GM04503 (cell line): ENCODE data around the gene SLC6A12.
"Not testable (repeated sequence)": the region's sequence is repeated elsewhere in the genome, so short reads cannot be mapped to it uniquely, and the experiment has no call there.

Source experiments
- DNase-seq: peaks from one replicate; pipeline ENCODE4 v3.0.0-alpha.2; 2012; ENCODE audit warnings: low read depth

The SLC6A12 gene

DNA sequence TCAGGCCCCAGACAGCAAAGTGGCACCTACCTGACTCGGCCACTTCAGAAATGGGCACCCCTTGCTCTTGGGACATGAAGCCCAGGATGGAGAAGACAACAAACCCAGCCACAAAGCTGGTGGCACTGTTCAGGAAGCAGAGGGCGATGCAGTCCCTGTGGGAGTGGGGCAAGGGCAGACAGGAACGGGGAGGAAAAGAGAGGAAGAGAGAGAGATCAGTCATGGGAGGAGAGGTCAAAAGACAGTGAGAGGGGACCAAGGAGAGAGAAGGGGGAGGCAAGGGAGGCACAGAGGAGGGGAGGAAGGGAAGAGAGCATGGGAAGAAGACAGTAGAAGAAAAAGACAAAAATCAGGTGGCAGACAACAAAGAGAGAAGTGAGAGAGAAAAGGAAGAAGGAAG lies 16.6 kb downstream of the SLC6A12 start:
- no peak for DNase-seq

DNA sequence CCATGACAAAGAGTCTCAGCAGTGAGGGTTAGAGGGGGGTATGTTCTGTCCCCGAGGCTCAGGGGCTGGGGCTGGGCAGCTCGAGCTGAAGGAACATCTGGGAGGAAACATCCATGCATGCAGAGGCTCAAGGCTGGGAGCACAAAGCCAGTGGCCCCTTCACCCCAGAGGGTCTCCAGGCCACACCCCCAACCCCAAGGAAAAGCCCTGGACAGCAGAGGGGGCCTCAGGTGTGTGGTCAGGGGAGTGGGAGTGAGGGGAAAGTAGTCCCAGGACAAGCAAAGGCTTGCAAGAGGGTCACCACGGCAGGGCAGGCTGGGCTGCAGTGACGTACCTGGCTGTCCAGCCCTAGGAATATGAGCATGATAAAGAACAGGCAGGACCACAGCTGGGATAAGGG lies 17.5 kb downstream of the SLC6A12 start:
- no peak for DNase-seq

DNA sequence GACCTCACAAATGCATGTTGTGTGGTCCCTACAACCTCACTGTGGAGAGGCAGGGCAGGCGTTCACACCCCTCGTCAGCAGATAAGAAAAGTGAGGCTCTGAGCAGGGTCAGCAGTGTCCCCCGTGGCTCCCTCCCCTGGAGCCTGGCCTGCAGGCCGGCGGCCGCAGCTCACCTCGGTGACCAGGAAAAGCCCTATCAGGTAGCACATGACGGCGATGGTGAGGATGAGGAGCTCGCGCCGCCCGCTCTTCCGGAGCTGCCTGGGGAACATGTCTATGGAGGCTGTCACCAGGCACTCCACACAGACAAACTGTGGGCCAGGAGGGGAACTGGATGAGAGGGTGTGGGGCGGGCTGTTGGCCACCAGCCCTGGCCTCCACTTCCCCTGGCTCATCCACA lies 18.0 kb downstream of the SLC6A12 start:
- DNase-seq, result no peak

DNA sequence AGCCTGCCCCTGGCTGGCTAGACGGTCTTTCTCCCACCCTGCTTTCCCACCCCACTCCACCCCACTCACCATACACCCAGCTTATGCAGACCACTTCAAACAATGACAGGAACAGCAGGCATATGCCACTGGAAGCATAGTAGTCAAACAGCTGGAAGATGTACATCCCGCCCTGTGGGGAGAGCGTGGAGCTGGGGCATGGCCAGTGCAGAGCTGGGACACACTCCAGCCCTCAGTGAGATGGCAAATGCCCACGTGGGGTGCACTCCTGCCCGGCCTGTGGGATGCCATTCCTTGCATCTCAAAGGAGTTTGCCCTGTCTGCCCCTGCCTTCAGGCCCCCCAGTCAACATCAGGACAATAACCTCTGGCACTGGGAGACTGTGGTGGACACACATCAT lies 18.8 kb downstream of the SLC6A12 start:
- DNase-seq, result no peak

DNA sequence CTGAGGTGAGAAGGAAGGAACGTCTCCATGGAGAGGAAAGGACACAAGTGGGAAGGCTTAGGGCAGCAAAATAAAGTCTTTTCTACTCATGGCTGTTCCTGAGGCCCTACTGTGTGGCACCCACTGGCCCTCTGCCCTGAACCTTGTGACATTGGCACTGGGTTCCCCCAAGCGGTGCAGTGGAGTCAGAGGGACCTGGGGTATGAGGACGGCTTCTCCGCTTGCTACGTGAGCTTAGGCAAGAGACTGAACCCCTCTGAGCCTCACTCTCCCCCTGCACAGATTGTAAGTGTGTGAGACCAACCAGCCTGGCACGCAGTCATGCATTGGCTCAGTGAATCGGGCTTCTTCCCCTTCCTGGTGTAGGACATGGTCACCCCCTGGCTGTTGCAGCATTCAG lies 19.7 kb downstream of the SLC6A12 start:
- DNase-seq, result no peak

DNA sequence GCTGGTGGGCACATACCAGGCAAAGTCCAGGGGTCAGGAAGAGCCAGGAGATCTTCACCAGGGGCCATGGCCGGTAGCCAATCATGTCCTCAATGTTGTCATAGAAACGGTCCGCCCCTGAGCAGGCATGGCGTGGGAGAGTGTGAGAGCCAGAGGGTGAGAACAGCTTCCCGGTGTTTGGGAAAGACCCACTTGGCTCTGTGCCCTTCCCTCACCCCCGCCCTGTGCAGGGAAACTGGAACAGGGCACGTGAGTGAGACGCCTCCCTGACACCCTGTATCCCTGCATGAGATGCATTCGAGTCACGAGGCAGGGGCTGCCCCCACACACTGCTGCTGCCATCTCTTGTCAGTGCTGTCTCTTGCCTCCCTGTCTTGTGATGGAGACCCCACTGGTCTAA lies 20.7 kb downstream of the SLC6A12 start:
- DNase-seq, result no peak

DNA sequence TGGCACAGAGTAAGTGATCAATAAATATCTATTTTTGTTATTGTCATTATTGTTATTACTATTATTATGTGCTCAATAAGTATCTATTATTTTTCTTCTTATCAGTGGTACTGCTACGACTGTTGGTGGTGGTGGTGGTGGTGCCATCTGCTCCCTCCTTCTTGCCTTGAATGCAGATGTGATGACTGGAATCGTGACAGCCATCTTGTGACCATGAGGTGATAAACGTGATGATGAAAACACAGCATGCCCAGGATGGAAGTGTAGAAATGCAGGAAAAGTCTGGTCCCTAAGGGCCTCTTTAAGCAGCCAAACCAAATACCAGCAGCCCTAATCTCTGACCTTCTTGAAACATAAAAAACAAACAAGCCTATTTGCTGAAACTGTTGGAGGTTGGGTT lies 22.4 kb downstream of the SLC6A12 start:
- DNase-seq, result no peak

DNA sequence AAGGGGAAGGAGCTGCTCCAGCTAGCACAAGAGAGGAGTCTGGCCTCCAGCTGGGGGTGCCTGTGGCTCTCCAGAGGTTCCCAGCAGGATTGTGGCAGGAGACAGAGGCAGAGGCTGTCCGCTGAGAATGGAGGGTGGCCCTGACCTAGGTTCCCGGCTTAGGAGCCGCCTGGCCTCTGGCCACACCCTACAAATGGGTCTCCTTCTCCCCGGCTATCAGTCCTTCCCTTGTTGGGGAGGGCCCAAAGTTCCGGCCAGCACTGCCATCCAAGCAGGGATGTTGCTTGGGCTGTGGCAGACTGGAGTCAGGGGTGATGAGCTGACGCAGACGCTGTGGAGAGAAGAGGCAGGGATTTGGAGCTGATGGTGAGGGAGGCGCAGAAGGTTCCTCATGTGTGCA lies 23.1 kb downstream of the SLC6A12 start:
- no peak for DNase-seq

DNA sequence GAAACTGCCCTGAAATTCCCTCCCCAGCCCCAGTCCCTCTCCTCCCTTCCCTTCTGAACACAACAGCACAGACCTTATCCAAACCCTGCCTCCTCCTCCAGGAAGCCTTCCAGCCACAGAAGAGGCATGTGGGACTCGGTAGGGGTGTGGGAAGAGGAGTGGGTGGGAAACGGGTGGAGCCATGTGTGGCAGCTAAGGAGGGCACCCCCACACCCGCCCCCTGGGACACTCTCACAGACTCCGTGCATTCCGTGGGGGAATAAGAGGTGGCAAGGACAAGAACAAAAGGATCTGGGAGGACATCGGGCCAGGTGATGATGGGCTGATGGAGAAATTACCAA lies 24.4 kb downstream of the SLC6A12 start:
- DNase-seq, result no peak

DNA sequence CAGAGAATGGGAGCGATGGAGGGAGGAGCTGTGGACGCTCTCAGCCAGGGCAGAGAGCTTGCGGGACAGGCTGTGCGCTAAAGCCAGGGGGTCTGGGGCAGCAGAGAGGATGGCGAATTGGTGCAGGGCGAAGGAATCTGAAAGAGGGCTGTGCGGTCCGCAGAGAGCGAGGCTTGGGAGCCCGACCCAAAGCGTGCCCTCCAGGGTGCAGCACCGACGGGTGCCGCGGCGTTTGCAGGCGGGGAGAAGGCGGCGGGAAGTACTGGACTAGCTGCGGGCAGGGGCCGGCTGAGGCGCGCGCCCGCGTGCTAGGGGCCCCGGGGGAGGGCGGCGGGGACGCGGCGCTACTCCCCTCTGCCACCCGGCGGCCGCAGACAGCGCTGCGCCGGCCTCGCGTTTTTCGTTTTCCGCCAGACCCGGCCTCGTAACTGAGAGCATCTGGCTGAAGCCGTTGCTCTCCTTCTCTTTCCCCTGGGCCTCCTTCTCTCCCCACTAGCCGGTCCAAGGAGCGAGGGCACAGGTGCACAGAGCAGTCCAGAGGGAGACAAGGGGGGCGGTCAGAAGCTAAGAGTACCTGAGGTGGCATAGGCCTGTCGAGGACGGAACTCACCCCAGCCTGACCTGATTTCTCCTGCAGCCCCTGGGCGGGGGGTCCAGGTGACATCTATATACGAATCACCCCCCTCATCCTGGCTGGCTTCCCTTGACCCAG lies 24.9 kb downstream of the SLC6A12 start:
- DNase-seq, result no peak

DNA sequence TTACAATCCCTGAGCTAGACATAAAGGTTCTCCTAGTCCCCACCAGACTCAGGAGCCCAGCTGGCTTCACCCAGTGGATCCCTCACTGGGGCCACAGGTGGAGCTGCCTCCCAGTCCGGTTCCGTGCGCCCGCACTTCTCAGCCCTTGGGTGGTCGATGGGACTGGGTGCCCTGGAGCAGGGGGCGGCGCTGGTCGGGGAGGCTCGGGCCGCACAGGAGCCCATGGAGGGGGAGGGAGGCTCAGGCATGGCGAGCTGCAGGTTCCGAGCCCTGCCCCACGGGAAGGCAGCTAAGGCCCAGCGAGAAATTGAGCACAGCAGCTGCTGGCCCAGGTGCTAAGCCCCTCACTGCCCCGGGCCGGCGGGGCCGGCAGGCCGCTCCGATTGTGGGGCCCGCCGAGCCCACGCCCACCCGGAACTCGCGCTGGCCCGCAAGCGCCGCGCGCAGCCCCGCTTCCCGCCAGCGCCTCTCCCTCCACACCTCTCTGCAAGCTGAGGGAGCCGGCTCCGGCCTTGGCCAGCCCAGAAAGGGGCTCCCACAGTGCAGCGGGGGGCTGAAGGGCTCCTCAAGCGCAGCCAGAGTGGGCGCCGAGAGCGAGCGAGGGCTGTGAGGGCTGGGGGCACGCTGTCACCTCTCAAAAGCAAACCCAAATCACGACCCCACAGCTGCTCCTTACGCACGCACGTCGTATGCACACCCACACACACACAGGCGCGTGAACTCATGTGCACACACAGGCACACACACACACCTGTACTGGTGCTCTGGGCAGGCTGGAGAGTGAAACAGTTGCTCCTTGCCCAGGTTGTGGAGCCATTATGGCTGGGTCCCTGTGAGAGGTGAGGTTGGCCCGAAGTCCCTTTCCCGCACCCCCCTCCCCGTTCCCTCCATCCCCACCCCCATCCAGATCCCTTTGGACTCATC lies 25.7 kb downstream of the SLC6A12 start:
- not testable (repeated sequence) for DNase-seq

DNA sequence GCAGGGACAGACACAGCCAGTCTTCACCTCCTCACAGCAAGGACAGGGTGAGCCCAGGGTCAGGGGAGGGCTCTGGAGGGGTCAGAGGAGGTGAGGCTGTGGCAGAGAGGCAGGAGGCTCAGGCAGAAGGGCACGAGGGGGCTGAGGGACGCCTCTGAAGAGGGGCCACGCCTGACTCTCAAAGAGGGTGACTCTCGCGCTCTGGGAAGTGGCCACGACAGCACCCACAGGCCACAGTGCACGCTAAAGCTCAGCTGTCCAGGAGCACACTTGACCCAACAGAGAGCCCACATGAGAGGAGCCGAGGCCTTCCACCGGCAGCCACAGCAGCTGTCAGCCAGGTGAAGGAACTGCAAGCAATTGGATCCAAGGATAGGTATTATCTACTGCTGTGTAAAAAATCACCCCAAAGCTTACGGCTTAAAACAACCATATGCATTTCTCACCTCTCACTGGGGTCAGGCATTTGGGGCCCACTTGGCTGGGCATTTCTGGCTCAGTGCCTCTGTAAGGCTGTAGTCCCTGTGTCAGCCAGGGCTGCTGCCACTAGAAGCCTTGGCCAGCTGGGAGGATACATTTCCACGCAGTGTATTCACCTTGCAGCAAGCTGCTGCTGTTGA lies 27.8 kb downstream of the SLC6A12 start:
- DNase-seq, result no peak

DNA sequence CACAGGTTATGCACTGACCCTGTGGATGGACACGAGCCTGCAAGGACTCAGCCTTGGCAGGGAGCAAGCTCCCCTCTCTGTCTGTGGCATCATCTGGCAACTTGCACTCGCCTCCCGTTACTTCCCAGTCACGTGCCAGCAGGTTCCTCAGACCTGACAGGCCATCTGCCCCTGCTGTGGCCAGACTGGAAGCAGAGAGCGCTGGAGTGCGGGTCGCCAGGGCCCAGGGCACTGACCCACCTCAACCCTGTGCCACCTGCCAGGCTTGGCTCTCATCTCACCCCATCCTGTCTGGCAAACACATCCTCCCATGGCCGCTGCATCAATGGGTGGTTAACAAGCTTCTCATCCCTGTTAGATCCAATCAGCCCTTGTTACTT lies 28.4 kb downstream of the SLC6A12 start:
- DNase-seq, result no peak

DNA sequence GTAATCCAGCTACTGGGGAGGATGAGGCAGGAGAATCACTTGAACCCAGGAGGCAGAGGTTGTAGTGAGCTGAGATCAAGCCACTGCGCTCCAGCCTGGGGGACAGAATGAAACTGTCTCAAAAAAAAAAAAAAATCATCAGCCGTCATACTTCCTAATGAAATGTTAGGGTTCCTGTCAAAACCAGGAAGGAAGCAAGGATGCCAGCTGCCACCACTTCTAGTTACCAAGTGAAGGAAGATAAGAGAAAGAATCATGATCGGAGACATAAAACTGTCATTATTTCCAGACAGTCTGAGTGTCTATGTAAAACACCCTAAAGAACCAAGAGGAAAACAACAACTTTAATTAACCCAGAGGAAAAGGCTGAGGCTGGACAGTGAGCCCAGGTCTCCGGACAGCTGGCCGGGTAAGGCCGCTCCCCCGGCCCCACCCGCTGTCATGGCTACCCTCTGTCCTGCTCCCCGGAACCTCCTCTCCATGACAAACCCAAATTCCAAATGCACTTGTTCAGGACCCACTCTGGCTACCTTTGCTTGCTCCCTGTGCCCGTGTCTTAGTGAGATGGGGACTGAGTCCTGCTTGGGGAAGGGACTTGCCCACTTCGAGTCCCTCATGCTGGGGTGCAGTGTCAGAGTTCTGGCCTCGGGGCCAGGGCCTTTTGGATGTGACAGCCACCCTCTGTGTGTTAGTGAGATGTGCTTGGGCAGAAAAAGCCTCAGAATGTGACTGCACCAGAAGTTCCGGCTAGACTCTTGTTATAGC lies 29.0 kb downstream of the SLC6A12 start:
- no peak for DNase-seq

DNA sequence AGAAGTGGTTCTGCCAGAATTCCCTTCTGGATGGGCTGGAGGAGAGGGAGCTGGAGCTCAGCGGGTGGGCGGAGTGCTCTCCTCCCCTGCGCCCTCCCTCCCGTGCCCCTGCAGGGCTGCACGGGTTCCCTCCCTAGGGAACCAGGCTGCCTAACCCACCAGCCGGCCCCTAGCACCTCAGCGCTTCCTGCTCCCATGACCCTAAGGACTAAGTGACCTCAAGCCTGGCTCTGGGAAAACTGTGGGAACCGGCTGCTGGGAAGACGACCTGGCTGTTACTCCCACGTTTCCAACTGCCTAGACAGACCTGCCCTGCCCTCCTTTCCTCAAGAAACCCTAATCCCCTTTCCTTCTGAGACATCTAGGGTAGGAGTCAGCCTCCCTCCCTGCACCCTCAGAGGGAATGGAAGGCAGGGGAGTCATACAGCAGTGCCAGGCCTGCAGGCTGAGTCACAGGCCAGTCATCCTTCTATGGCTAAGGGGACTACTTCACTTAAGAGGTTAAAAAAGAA lies 31.5 kb downstream of the SLC6A12 start:
- peak; percentile 27 for DNase-seq

DNA sequence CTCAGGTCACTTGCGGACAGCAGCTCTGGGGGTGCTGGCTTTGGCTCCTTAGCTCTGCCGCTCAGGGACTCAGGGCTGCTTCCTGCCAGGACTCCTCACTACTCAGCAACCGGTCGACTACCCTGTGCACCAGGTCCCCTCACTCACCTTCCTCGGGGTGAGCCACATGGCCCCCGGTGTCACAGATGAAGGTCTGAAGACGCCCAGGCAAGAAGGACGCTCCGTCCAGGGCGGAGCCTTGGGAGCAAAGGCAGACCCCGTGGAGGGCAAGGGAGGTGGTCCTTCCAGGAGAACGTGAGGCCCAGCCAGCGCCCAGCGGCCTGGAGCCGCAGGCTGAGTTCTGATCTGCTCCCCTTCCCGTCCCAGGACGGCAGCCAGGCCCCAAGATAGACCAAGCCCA lies 32.0 kb downstream of the SLC6A12 start:
- DNase-seq, result no peak

DNA sequence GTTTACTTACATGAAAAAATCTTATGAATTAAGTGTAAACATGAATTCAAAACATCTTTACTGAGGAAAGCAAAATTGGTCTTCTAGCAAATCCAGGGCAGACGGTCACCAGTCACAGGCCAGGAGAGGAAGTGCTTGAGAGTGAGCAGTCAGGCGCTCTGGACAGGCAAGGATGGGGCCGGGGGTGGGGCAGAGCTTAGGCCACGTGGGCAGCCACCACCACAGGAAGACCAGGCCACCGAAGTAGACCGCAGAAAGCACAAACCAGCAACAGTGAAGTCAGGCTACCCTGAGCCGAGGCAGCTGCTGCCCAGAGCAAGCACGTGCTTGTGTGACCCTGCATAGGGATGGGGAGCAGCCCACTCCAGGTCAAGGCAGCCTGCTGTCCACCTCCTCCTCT lies 33.5 kb downstream of the SLC6A12 start:
- no peak for DNase-seq

DNA sequence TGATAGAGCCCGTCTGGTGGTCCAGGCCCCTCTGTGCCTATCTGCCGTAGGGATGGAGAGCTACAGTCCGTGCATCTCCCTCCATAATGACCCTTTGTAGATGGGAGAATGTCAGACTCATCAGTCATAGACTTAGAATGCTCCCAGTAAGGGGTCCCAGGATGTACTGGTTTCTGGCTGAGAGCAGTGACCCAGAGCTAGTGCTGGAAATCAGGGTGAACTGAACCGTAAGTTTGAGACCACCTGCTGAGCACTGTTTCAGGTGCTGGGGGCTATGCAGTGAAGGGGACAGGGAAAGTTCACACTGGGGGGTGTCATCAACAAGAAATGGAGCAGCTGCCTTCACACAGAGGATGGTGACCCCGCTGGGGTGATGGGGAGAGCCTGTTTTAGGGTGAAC lies 34.1 kb downstream of the SLC6A12 start:
- no peak for DNase-seq

DNA sequence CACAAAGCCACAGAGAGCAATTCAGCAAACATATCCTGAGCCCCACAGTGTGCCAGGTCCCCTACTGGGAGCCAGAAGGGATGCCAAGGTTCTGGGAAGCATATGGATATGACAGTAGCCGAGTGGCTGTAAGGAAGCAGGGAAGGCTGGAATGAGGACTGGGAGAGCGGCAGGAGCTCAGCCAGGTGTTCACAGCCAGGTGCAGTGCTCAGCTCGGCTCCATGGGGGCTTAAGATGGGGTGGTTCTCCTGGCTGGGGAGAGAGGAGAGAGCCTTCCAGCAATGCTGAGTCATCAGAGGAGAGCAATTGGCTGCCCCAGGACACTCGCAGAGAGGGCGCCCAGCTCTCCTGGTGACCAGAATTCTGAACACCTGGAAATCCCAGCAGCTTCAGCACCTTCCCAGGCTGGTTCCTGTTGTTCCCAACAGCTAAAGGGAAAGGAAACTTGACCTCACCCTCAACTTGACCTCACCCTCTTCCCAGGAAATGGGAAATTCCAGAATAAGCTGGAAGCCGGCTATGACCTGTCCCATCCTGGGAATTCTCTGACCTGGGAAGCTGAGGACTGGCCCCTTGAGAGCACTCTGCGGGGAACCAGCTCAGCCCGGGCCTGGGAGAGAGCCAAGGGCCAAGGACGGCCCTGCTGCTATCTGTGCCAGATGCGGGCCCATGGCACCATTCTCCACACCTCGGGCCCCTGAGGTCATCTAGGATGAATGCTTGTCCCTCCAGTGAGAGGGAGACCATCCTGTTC lies 34.6 kb downstream of the SLC6A12 start:
- no peak for DNase-seq

DNA sequence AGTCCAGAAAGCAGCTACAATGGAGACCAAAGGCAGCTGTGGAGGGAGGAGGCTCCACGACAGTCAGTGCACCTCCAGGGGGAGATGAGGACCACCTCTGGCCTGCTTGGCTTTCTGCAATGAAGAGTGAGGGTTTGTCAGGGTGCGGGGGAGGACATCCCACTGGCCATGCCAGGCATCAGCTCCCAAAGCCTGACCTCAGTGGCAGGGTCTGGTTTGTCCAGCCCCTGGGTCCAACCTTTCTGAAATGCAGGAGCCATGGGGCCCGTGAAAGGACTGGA lies 35.2 kb downstream of the SLC6A12 start:
- DNase-seq, result no peak

DNA sequence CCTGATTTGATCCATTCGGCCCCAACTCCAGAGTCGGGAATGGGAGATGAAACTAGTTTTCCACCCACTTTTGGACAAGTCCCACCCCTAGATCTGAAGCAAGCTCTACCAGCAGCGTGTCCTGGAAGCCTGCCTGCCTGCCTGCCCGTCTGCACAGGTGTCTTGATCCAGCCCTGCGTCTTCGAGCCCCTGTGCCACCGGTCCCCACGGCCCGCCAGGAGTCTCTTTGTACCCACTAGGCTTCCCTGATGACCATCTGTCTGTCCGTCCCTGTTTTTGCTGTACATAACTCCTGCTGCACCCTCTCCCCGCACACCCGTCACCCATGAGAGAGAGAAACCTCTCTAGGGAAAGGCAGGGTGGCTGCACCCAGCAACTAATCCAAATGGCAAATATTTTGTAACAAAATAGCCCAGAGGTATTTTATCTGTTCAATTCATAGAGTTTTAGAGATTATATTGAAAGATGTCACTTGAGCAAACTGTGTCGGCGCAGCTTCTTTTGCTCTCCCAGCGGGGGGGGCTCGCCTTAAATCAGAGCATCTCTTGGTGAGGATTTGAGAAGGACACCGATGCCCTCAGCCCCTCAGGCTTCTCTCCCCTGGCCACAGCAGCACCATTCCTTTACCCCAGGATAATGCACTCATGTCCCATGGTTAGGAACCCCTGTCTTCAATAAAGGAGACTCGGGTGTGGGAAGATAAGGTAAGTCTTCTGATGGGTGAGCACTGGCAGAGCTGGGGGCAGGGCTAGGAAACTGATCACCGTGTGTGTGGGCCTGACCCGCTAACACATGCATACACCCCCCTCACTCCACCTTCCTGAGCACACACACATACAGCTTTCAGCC lies 35.8 kb downstream of the SLC6A12 start:
- DNase-seq, result no peak
